Measurements from ENCODE around the gene NPDC1. TPM values are rescaled to one million over a fixed set of nuclear protein-coding genes. Genes with fewer than 3 reads are reported as not detected.
A peak's percentile ranks its signal among the peaks of the same experiment; 100 is the strongest.

NPDC1 gene
- total RNA-seq, 3 donors from 2014 or later: 21.9 to 63.9 (median 63.1) TPM

DNA sequence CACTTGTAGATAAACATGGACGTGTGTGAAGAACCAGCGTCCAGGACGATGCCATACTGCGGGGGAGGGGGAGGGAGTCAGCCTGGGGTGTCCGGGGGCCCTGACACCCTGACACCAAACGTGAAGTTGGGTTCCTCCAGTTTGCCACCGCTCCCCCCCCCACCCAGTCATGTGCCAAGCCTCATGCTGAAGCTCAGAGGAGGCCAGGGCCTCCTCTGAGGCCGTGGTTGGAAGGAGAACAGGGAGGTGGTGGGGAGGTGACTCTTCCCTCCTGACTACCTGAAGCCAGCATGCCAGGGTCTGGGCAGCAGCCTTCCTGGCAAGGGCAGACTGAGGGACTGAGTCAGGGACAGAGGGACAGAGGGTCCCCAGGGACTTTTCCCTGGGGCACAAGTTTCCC, 6.3 kb upstream of the NPDC1 start:
- H3K4me1 ChIP-seq: peaks cover 14 to 18% of the 10 kb centered on the region in 2 donors
- no peaks in the 10 kb centered on the region for H3K36me3 ChIP-seq
- DNase-seq (ENCODE audit: low spot score in 2 of 2): no peak
- no peak overlapping the region for H3K4me3 ChIP-seq
- intact Hi-C loops (cut with DNase I; ENCODE audit: low total_unique reads): no loop called here
- TF ChIP-seq, protein P1, sequence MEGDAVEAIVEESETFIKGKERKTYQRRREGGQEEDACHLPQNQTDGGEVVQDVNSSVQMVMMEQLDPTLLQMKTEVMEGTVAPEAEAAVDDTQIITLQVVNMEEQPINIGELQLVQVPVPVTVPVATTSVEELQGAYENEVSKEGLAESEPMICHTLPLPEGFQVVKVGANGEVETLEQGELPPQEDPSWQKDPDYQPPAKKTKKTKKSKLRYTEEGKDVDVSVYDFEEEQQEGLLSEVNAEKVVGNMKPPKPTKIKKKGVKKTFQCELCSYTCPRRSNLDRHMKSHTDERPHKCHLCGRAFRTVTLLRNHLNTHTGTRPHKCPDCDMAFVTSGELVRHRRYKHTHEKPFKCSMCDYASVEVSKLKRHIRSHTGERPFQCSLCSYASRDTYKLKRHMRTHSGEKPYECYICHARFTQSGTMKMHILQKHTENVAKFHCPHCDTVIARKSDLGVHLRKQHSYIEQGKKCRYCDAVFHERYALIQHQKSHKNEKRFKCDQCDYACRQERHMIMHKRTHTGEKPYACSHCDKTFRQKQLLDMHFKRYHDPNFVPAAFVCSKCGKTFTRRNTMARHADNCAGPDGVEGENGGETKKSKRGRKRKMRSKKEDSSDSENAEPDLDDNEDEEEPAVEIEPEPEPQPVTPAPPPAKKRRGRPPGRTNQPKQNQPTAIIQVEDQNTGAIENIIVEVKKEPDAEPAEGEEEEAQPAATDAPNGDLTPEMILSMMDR (IDR thresholded peaks at IDR 0.05): no peak
- TF ChIP-seq POLR2A (IDR thresholded peaks at IDR 0.05) (no peak), POLR2AphosphoS5 (IDR thresholded peaks at IDR 0.05) (no peak)
- peaks cover 5 to 19% of the 10 kb centered on the region in 2 donors for H3K27me3 ChIP-seq
- no peaks in the 10 kb centered on the region for H3K9me3 ChIP-seq
- no peak overlapping the region for H3K27ac ChIP-seq

DNA sequence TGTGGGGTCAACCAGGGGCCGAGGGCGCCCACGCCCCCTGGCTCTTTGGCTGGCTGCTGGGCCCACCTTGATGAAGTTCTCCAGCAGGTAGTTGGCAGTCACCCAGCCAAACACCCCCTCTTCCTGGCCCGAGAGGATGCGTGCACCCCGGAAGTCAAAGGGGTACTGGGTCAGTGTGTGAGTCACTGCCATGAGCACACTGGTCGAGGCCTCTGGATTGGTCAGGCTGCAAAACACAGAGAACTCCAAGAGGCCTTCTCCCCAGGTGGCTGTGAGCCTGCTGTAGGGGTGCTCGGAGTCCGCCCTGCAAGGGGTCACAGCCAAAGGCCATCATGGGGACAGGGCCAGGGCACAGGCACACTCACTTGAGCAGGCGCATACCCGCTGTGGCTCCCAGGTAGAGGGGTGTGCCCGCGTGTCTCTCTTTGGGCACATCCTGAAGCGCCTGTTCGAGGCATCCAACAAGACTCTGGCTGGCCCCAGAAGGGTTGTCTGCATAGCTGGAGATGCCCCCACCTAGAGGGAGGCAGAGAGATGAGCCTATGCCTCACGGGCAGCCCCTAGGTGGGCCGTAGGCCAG, 5.3 kb upstream of the NPDC1 start:
- no peaks in the 10 kb centered on the region for H3K9me3 ChIP-seq
- H3K4me1 ChIP-seq: peaks cover 14 to 18% of the 10 kb centered on the region in 2 donors
- no peak for DNase-seq (ENCODE audit: low spot score in 2 of 2)
- no peak overlapping the region for H3K27ac ChIP-seq
- no peak for TF ChIP-seq POLR2A (IDR thresholded peaks at IDR 0.05)
- no peak for TF ChIP-seq POLR2AphosphoS5 (IDR thresholded peaks at IDR 0.05)
- TF ChIP-seq, protein P1 (IDR thresholded peaks at IDR 0.05): no peak
- intact Hi-C loops (cut with DNase I; ENCODE audit: low total_unique reads): no loop called here
- H3K4me3 ChIP-seq: no peak overlapping the region
- H3K36me3 ChIP-seq: no peaks in the 10 kb centered on the region
- peaks cover 5 to 24% of the 10 kb centered on the region in 2 donors for H3K27me3 ChIP-seq

DNA sequence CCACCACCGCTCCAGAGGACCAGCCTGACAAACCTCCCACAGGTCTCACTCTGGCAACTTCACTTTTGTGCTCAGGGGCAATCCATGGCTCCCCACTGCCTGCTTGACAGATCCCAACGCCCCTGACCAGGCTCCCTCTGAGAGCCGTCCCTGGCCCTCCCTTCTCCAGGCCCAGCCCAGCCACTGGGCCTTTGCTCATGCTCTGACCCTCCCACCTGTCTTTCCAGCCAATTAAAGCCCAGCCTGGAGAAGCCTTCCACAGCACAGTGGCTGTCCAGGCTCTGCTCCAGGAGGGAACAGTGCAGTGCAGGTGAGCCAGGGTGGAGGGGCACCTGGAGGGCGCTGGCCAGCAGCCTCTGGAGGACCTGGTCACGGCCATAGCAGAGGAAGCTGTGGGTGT, 4.6 kb upstream of the NPDC1 start:
- no peaks in the 10 kb centered on the region for H3K9me3 ChIP-seq
- intact Hi-C loops (cut with DNase I; ENCODE audit: low total_unique reads): no loop called here
- H3K4me1 ChIP-seq: peaks cover 13 to 19% of the 10 kb centered on the region in 2 donors
- H3K36me3 ChIP-seq: no peaks in the 10 kb centered on the region
- DNase-seq (ENCODE audit: low spot score in 2 of 2): no peak
- H3K27me3 ChIP-seq: peaks cover 5 to 24% of the 10 kb centered on the region in 2 donors
- H3K27ac ChIP-seq: no peak overlapping the region
- H3K4me3 ChIP-seq: no peak overlapping the region
- TF ChIP-seq, protein P1 (IDR thresholded peaks at IDR 0.05): no peak
- no peak for TF ChIP-seq POLR2A (IDR thresholded peaks at IDR 0.05)
- TF ChIP-seq POLR2AphosphoS5 (IDR thresholded peaks at IDR 0.05): no peak

DNA sequence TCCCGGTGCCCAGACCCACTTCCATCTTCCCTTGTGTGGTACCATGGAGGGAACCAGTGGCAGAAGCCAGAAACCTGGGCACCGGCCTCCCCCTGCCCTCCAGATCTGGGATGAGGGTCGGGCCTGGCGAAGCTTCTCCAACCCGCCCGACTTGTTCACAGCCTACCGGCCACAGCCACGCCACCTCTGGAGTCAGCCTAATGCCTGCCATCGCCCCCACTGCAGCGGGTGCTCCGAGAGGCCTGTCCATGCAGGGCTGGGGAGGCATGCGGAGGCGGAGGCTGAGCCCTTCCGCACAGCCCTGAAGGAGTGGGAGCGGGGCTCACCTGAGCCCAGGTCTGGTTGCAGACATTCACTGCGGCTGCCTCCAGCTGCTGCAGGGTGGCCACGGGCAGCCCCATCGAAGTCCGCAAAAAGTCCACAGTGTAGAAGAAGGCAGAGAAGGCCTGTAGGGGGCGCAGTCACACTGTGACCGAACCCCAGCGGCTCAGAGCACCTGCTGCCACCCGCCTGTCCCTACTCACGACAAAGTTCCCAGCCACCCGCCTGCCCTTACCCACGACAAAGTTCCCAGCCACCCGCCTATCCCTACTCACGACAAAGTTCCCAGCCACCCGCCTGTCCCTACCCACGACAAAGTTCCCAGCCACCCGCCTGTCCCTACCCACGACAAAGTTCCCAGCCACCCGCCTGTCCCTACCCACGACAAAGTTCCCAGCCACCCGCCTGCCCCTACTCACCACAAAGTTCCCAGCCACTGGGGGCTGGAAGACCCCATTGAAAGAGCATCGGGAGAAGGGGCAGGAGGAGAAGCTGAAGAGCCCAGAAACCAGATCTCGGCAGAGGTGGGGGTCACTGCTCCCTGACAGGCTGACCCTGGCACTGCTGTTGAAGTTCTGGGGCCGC, 3.8 kb upstream of the NPDC1 start:
- H3K4me3 ChIP-seq: peak overlapping the region in 1 of 3 donors; percentile 31
- H3K36me3 ChIP-seq: no peaks in the 10 kb centered on the region
- DNase-seq (ENCODE audit: low spot score in 2 of 2): no peak
- no peak for TF ChIP-seq POLR2A (IDR thresholded peaks at IDR 0.05)
- TF ChIP-seq POLR2AphosphoS5 (IDR thresholded peaks at IDR 0.05): no peak
- TF ChIP-seq, protein P1 (IDR thresholded peaks at IDR 0.05): peak; percentile 32 to 49 (median 48)
- H3K27me3 ChIP-seq: peaks cover 5 to 24% of the 10 kb centered on the region in 2 donors
- H3K9me3 ChIP-seq: no peaks in the 10 kb centered on the region
- H3K4me1 ChIP-seq: peaks cover 11 to 22% of the 10 kb centered on the region in 2 donors
- intact Hi-C loops (cut with DNase I; ENCODE audit: low total_unique reads): no loop called here
- H3K27ac ChIP-seq: no peak overlapping the region

All from breast epithelium (tissue), 4 donors.